Hematopoietic multipotent progenitor cell treated with erythropoietin and hydrocortisone succinate and interleukin-3 and kit ligand, for 6 days (in vitro differentiated cells): ENCODE data around the gene GCLM.
"Not testable (repeated sequence)": the region's sequence is repeated elsewhere in the genome, so short reads cannot be mapped to it uniquely, and the experiment has no call there.

Experiments
- DNase-seq: peaks from one replicate; pipeline ENCODE4 v3.0.0-alpha.2; 2015

GCLM gene

GRCh38 chr1:93888900-93889299 lies 20.3 kb downstream of the GCLM start:
- DNase-seq, result no peak

- no peak for DNase-seq
These were observed 27.0 kb downstream of the GCLM start for GRCh38 chr1:93882269-93882668.

GRCh38 chr1:93880731-93881130 lies 28.5 kb downstream of the GCLM start:
- no peak for DNase-seq

DNA sequence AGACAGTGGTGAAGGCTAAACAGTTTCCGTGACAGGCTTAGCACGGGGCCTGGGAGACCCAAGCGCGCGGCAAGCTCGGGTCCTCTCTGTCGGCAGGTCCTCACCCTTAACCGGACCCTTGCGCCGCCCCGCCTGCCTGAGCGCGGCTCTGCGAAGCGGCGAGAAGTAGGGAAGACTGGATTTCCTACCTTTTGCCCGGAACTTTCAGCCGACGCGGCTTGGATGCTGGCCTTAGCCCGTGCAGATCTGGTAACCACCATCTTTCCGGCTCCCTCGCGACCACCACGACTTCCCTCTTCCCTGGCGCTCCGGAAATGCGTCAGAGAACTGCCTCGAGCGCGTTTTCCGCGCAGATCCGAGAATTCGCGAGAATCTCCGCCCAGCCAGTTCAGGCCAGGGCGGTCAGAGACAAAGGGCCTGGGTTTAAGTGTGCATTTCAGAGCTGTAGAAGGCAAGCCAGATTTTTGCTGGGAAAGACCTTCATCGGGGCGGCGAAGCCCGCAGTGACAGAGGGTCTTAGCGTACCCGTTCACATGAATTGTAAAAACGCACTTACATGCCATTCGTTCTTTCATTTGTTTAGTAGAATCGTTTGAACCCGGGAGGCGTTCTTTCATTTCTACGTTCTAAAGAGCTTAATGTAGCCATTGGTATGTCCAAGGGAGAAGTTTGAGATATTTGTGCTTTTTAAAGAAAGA lies 30.2 kb downstream of the GCLM start, which contains the start of gene DNTTIP2:
DNTTIP2 (minus strand) TSS at position 318 of the 698 bp plus-strand sequence; CDS start at position 260, 58 bp downstream.
- peak; percentile 97 for DNase-seq

DNA sequence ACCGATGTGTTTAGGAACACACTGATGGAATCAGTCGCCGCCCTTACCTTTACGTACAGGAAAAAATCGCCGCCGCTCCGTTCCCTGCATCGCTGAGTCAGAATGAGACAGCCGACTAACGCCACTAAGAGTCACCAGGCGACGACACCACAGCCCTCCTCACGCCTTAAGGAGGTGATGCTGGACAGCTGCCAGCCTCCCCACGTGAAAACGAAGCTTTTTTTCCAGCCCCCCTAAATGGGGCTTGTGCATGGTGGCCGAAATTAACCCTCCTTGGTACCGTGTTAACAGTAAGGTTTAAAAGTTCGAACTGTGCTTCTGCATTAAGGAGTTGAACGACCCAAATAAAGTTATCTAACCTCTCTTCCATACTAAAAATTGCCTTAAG lies 30.7 kb downstream of the GCLM start:
- peak; percentile 81 for DNase-seq

DNA sequence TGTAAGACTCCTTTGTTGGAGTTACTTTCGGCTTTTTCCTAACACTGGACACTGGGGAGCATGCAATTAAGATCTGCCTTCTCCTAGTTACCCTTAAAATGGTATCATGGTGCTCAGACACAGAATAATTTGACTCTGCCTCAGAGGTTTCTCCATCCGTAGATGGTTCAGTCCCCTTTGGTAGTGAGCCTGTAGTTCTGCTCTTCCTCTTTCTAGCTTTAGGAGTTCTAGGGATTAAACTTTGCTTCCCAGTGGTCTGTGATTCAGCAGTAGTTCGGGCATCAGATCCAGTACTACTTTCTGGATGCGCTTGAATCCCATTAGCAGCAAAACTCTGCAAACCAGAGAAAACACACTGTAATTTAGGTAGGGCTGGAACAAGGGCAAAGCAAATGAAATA lies 31.7 kb downstream of the GCLM start:
- no peak for DNase-seq

DNA sequence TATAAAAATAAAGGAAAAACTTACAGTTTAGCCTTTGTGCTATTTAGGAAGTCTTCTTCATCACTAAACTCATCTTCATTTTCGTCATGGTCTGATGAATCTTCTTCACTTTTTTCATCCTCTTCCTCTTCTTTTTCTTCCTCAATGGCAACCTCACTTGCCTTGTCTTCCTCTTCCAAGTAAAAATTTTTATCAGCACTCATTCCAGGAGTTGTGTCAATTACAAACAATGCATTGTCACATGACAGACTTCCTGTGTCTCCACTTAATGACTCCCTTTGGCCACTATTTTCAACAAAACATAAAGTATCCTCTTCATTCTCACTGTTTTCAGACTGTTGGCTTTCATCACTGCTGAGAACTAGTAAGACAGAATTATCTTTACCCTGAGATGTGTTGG lies 33.0 kb downstream of the GCLM start:
- no peak for DNase-seq

DNA sequence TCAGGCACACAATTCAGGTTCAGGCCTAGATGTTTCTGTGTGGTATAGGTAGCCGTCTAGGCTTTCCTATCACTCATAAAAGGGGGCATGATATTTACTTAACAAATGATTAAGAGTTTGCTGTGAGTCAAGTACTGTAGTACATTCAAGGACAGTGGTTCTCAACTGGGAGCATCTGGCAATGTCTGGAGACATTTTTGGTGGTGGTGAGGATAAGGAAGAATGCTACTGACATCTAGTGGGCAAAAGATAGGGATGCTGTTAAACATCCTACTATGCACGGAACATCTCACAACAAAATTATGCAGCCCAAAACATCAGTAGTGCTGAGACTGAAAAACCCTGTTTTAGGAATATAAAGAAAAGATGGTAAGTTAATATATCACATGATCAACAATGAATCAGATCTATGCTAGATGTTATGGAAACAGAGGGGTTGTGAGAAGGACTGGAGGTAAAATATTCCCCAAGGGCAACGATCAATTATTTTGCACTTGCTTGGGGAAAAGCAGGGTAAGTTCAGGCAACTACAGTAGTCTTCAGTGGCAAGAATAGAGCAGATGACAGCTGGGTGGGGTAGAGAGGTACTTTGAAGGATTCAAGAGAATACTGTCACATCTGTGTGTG lies 35.1 kb downstream of the GCLM start:
- peak; percentile 77 for DNase-seq

GRCh38 chr1:93871366-93871765 lies 37.9 kb downstream of the GCLM start:
- DNase-seq, result no peak

- DNase-seq, result no peak
These were observed 39.6 kb downstream of the GCLM start for GRCh38 chr1:93869653-93870052.

DNA sequence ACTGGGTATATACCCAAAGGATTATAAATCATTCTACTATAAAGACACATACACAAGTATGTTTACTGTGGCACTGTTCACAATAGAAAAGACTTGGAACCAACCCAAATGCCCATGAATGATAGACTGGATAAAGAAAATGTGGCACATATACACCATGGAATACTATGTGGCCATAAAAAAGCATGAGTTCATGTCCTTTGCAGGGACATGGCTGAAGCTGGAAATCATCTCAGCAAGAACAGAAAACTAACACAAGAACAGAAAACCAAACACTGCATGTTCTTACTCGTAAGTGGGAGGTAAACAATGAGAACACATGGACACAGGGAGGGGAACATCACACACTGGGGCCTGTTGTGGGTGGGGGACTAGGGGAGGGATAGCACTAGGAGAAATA lies 40.7 kb downstream of the GCLM start:
- DNase-seq, result not testable (repeated sequence)

DNA sequence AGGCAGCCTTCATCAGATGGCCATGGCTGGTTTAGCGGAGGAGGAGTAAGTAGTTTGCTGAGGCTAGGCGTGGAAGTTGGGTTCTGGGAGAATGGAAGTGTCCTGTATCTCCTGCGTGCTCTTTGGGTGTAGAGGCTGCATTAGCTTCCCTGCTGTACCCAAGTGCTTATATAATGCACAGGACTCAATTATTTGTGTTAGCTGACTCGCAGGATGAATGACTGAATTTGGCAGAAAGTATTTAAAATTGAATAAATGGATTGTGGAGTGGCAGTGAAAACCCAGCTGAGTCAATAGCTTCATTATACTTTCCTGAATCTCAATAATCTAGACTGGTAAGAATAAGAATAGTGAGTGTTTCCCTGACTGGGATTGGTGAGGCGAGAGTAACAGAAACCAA lies 44.0 kb downstream of the GCLM start:
- no peak for DNase-seq

DNA sequence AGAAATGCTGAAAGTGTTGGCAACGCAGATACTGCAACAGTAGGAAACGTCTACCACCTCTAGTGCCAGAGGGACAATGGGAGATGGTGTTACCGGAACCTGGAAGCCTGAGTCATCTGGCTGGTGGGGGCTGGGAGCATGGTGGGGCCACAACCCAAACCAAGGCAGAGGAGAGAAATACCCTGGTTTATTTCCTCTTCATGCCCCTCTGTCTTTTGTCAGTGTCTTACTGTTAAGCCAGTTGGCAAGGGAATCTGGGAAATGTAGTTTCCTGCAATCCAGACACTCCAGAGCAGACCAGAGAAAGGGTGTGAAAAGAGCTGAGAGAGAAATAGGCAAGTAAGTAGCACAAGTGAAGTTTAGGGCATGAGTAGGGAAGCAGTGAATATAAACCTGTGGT lies 45.1 kb downstream of the GCLM start:
- no peak for DNase-seq

- DNase-seq, result not testable (repeated sequence)
These were observed 51.6 kb downstream of the GCLM start for GRCh38 chr1:93857653-93858052.

- not testable (repeated sequence) for DNase-seq
These were observed 53.2 kb downstream of the GCLM start for GRCh38 chr1:93855983-93856382.

DNA sequence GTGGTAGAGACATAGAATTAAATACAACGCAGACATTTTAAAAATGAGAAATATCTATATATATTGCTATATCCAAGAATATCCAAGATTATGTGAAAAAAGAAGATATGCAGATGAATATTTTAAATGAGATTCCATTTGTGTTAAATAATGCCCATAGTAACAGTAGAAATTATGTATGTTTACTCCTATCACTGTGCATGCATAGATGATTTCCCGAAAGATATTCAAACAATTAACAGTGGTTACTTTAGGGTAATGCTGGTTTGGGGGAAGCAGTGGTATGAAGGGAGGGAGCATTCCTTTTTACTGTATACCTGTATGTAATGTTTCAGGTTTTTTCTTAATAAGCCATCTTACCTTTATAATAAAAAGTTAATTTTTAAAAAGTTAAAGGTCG lies 55.3 kb downstream of the GCLM start:
- DNase-seq, result no peak

DNA sequence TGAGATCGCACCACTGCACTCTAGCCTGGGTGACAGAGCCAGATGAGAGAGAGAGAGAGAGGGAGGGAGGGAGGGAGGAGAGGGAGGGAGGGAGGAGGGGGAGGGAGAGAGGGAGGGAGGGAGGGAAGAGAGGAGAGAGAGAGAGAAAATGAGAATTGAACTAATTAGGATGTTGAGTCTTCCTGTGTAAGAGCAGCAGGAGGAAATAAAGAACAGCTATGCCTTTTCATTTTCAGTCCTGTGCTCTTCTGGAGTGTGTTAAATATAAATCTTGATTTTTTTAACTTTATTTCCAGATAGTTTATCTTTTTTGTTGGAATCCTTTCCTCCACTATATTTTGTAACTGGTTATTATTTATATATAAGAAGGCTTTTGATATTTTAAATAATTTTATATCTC lies 57.4 kb downstream of the GCLM start:
- no peak for DNase-seq

GRCh38 chr1:93851327-93851712 lies 57.9 kb downstream of the GCLM start:
- peak; percentile 94 for DNase-seq

DNA sequence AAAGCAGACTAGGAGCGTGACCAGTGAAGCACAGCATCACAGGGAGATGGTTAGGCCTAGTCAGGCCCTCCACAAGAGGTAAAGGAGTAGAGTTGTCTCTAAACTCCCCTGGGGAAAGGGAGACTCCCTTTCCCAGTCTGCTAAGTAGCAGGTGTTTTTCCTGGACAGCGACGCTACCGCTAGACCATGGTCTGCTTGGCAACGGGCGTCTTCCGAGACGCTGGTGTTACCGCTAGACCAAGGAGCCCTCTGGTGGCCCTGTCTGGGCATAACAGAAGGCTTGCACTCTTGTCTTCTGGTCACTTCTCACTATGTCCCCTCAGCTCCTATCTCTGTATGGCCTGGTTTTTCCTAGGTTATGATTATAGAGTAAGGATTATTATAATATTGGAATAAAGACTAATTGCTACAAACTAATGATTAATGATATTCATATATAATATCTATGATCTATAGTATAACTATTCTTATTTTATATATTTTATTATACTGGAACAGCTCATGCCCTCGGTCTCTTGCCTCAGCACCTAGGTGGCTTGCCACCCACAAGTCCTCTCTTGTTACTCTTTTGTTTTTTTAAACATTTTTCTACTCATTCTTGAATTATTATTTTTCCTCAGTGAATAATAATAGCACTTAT lies 58.4 kb downstream of the GCLM start:
- DNase-seq, result peak; percentile 55

DNA sequence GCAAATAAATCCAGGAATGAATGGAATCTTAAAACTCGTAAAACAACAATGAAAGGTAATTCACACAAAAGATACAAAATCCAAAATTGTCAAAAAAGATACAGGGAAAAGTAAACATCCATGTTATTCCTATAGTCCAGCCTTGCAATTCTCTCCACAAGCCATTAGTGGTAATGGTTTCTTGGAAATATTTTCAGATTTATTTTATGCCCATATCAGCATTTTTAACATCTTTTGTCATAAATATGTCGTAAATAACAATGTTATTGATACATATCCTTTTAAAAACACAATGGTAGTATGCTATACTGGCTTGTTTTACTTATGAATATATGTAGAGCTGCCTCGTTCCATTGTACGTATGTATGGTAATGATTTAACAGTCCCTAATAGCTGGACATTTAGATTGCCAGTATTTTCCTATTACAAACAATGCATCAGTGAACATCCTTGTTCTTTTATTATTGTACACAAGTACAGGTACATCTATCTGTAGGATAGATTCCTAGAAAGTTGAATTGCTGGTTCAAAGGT lies 60.8 kb downstream of the GCLM start:
- DNase-seq, result no peak

DNA sequence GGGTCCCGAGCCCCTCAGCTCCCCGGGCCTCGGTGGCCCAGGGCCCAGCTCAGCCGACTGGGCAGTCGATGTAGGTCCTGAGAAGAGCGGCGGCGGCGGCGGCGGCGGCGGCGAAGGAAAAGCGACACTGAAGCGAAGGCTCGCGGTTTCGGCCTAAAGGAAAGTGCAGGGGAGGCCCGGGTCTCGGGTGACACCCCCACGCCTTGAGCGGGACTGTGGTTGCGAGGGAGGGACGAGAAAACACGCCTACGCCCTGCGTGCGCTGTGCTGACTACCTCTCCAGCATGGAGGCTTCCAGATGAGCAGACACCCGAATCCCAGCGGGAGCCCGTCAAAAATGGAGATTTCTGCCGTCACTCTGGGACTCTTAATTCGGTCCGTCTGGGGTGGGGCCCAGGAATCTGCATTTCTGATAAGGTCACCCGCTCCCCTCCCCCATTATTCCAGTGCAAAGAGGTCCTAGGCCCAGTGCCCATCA lies 61.4 kb downstream of the GCLM start:
- peak; percentile 78 for DNase-seq

GRCh38 chr1:93846992-93847810 lies 62.0 kb downstream of the GCLM start:
- peak; percentile 92 for DNase-seq
